Activated naive CD8-positive, alpha-beta T cell (primary cell): ENCODE measurements around the gene FAM114A1.

Experiments used
- H3K27ac Mint-ChIP-seq: one replicate; pipeline ENCODE4 v1.8.0; 2021; ENCODE audit warnings: mixed read lengths
- H3K27me3 Mint-ChIP-seq: one replicate; pipeline ENCODE4 v1.8.0; 2021; ENCODE audit warnings: mixed read lengths
- H3K36me3 Mint-ChIP-seq: one replicate; pipeline ENCODE4 v1.8.0; 2021; ENCODE audit warnings: mixed read lengths
- H3K4me1 Mint-ChIP-seq: one replicate; pipeline ENCODE4 v1.8.0; 2021; ENCODE audit warnings: low read depth, mixed read lengths
- H3K4me3 Mint-ChIP-seq: one replicate; pipeline ENCODE4 v1.8.0; 2021; ENCODE audit warnings: mild to moderate bottlenecking, mixed read lengths
- H3K9me3 Mint-ChIP-seq: one replicate; pipeline ENCODE4 v1.8.0; 2021; ENCODE audit warnings: low read depth, mixed read lengths

FAM114A1 gene

DNA sequence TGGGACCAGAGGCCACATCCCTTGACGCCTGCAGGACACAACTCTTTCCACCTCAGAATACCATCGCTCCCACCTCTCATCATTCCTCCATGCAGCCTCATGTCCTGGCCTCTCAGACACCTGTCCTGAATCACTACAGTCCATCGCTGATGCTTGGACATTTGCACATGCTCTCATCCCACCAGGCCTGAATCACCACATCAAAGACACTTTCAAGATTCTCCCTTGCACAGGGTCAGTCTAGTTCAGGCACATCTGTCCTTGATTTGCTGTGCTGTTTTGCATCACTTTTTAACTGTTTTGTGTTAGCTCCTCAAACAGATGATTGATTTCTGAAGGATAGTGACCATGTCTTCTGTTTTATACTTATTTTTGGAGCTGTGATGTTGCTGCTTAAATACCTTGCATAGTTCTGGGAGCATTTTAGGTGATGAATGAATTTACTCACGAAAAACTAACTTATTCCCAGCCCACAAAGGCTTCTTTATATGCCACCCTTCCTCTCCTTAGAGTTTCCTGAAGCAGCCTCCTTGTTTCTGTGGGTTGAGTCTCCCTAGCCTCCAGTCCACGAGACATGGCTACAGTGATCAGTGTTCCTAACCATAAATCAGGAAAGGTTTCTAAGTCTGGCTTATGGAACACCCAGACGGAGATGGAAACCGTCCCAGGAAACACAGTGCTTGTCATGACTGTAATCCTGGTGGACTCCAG, 2.6 kb downstream of the FAM114A1 start:
- Mint-ChIP-seq H3K36me3 (no peaks in the 10 kb centered on the region), H3K27me3 (peaks cover 14% of the 10 kb centered on the region), H3K27ac (no peak overlapping the region), H3K4me1 (peaks cover 17% of the 10 kb centered on the region), H3K4me3 (no peak overlapping the region), H3K9me3 (no peaks in the 10 kb centered on the region)

DNA sequence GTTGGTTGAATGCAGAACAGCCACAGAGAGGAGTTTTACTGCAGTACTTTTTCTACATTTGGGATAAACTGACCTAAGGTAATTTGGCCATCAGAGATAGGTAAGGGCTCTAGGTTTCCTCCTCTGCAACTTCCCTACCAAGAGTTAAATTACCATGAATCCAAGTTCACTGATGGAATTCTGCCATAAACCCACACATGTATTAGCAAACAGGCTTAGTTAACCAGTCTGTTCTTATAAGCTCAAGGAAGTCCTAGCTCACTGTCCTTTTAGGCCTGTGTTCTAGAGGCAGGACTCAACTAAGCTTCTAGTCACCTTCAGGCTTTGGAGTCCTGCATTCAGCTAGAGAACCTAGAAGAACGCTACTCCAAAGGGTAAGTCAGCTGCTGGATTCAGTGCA, 4.0 kb downstream of the FAM114A1 start:
- Mint-ChIP-seq H3K36me3 (no peaks in the 10 kb centered on the region), H3K4me3 (no peak overlapping the region), H3K4me1 (peaks cover 10% of the 10 kb centered on the region), H3K27me3 (peaks cover 14% of the 10 kb centered on the region), H3K27ac (no peak overlapping the region), H3K9me3 (no peaks in the 10 kb centered on the region)

DNA sequence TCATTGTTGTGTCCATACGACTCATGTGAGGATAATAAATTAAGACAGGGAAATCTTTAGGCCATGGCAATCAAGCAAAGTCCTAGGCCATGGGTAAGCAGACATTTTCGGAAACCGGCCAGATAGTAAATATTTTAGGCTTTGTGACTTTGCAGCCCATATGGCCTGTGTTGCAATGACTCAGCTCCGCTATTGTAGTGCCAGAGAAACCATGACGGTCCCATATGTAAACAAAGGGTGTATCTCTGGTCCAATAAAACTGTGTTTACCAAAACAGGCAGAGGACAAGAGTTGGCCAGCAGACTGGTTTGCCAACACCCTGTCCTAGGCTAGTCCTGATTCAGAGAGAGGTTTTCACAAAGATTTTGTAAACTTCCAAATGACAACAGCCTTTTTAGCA, 5.0 kb downstream of the FAM114A1 start:
- H3K27me3 Mint-ChIP-seq: peaks cover 15% of the 10 kb centered on the region
- no peaks in the 10 kb centered on the region for H3K36me3 Mint-ChIP-seq
- H3K27ac Mint-ChIP-seq: no peak overlapping the region
- H3K9me3 Mint-ChIP-seq: no peaks in the 10 kb centered on the region
- H3K4me1 Mint-ChIP-seq: peaks cover 9% of the 10 kb centered on the region
- H3K4me3 Mint-ChIP-seq: no peak overlapping the region

DNA sequence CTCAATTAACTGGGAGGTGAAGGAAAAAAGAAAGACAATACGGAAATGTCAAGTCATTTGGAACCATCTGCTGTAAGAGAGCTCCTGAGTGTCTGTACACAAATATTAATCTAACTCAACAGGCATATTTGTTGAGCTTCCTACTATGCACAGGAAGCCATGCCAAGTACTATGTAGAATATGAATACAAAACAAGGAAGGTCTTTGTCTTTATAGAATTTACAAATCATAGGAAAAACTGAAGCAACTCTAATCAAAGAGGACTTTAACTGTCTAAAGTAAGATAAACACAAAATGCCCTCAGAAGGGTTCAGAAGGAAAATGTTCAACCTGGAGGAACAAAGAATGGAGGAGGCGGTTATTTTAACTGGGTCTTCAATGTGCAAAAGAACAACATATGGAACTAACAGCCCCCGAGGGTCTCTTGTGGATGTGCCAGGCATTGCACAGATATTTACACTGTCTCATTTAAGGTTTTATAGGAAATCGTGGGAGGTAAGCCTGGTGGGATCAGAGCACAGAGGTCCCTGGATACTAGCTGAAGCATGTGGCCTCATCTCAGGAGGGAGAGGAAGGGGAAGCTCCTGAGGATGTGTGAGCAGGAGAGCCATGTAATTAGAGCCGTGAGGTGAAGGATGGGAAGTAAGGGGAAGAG, 5.8 kb downstream of the FAM114A1 start:
- Mint-ChIP-seq H3K27me3 (peaks cover 14% of the 10 kb centered on the region), H3K4me3 (no peak overlapping the region), H3K27ac (no peak overlapping the region), H3K9me3 (no peaks in the 10 kb centered on the region), H3K4me1 (peaks cover 8% of the 10 kb centered on the region), H3K36me3 (no peaks in the 10 kb centered on the region)

DNA sequence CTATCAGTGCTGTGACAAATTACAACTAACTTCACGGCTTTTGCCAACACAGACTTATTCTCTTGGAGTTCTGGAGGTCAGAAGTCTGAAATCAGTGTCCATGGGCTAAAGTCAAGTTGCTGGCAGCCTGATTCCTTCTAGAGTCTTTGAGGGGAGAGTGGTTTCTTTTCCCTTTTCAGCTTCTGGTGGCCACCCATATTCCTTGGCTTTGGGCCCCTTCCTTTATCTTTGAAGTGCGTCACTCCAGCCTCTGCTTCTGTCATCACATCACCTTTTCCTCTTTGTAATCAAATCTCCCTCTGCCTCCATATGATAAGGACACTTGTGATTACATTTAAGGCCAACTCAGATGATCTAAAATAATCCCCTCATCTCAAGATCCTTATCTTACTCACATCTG, 9.0 kb downstream of the FAM114A1 start:
- no peak overlapping the region for H3K4me3 Mint-ChIP-seq
- no peaks in the 10 kb centered on the region for H3K9me3 Mint-ChIP-seq
- H3K36me3 Mint-ChIP-seq: no peaks in the 10 kb centered on the region
- H3K27ac Mint-ChIP-seq: no peak overlapping the region
- no peaks in the 10 kb centered on the region for H3K4me1 Mint-ChIP-seq
- H3K27me3 Mint-ChIP-seq: peaks cover 8% of the 10 kb centered on the region

DNA sequence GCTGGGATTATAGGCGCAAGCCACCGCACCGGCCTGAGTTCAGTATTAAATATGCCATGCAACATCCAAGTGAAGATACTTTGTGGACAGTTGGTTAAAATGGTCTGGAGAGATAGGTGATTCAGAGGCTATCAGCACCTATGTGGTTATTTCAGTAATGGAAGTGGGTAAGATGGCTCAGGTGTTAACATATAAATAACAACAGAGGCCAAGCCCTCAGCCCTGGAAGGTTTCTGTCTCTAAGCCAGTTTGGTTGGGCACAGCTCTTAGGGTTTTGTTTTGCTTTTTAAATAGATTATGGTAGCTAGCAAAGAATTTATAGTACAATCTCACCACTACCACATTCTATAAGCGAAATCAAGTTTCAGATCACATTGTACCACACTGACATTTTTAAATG, 16.6 kb downstream of the FAM114A1 start:
- no peak overlapping the region for H3K4me3 Mint-ChIP-seq
- H3K27me3 Mint-ChIP-seq: no peaks in the 10 kb centered on the region
- H3K4me1 Mint-ChIP-seq: peaks cover 9% of the 10 kb centered on the region
- no peaks in the 10 kb centered on the region for H3K9me3 Mint-ChIP-seq
- H3K27ac Mint-ChIP-seq: no peak overlapping the region
- no peaks in the 10 kb centered on the region for H3K36me3 Mint-ChIP-seq

DNA sequence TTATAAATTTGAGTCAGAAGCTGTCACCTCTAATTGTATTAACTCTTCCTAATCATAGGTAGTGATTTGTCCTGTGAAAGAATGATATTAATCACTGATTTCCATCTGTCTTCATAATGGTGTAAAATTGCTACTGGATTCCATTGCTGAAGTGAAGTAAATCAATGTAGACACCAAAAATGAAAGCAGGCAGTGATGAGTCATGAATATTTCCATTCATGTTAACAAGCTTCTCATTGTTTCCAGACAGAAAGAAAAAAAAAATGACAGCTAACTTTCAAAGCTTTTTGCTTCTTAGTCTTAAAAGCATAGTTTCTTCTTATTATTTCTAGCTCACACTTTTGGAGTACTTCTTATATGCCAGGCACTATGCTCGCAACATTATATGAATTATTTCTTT, 21.5 kb downstream of the FAM114A1 start:
- peak overlapping the region; percentile 94 for H3K27ac Mint-ChIP-seq
- H3K4me1 Mint-ChIP-seq: peaks cover 25% of the 10 kb centered on the region
- H3K27me3 Mint-ChIP-seq: no peaks in the 10 kb centered on the region
- no peaks in the 10 kb centered on the region for H3K9me3 Mint-ChIP-seq
- H3K36me3 Mint-ChIP-seq: no peaks in the 10 kb centered on the region
- H3K4me3 Mint-ChIP-seq: peak overlapping the region; percentile 67

DNA sequence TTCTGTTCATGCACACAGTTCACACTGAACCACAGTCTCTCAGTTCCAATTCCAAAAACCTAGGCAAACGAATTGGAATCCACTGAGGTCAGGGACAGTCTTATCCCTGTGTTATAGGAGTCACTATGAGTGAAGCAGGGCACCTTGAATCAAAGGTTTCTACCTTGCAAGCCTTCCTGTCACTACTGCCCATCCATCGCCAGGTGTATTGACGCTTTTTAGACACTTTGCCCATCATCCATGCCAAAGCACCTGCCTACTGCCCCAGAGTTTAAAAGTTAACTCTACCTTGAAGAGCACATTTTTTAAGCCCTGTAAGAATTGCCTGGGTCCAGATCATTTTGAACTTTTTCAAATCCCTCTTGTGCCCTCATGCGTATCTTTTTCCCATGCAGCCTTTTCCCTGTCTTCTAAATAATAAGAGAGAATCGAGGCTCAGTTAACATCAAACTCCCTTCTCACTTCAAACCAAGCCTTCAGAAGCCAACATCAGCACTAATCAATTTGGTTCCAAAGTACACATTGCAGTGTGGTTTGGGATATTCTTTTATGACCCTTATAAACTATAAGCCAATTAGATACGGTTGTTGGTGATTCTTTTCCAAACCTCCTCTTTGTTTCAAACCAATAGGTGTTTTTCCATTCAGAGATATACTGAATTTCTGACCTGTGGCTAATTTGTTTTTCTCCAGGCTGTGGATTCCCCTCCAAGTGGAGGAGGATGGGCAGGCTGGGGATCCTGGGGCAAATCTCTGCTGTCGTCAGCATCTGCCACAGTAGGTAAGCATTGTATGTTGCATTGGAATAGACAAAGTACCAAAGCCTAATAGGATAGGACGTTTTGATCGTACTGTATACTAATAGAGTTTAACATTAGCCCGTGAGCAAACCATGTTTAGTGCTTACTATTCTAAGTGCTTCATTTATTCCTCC, 23.7 kb downstream of the FAM114A1 start:
- Mint-ChIP-seq H3K36me3 (no peaks in the 10 kb centered on the region), H3K9me3 (no peaks in the 10 kb centered on the region), H3K4me1 (peaks cover 26% of the 10 kb centered on the region), H3K4me3 (no peak overlapping the region), H3K27me3 (peaks cover 2% of the 10 kb centered on the region), H3K27ac (peak overlapping the region; percentile 77)

DNA sequence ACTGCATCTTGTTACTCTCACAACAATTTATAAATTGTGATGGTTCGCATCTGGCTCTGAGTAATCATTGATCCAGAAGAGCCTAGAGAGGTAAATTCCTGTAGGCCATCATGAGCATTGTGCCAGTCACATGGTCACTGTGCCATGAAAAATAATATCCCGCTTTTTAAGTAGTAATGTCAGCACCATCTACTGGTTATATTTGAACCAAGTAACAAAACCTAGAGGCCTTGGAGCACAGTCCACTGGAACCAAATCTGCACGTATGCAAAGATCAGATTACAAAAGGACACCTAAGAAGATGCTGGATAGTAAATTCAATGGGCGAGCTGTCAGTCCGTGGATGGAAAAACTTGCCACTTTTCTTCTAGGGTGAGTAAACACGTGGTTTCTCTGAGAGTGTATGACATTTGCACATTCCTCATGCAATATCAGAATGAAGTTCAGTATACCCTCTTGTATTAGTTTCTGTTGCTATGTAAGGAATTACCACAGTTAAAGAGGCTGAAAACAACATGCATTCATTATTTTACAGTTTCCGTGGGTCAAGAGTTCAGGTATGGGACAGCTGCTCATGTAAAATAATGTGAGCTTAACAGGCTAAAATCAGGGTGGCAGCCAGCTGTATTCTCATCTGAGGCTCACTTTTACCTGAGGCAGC, 26.8 kb downstream of the FAM114A1 start:
- H3K4me3 Mint-ChIP-seq: no peak overlapping the region
- H3K27me3 Mint-ChIP-seq: peaks cover 4% of the 10 kb centered on the region
- no peaks in the 10 kb centered on the region for H3K36me3 Mint-ChIP-seq
- peaks cover 18% of the 10 kb centered on the region for H3K4me1 Mint-ChIP-seq
- H3K27ac Mint-ChIP-seq: no peak overlapping the region
- H3K9me3 Mint-ChIP-seq: no peaks in the 10 kb centered on the region

DNA sequence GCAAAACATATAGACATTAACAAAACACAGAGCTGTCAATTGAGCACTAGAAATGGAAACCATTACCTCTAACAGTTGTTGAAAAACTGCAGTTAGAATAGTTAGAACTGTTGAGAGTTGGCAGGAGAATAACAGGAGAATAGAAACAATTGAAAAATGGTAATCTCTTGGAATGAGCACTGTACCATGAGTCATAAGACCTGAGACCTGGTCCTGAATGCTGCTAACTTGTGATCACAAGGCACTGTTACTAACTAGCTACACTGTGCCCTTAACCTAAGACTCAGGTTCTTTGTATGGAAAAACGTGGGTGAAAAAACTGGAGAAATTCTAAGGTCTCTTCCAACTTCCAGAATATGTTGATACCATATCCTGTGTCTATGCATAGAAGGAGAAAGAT, 29.3 kb downstream of the FAM114A1 start:
- H3K9me3 Mint-ChIP-seq: no peaks in the 10 kb centered on the region
- peaks cover 6% of the 10 kb centered on the region for H3K27me3 Mint-ChIP-seq
- no peak overlapping the region for H3K4me3 Mint-ChIP-seq
- H3K4me1 Mint-ChIP-seq: peaks cover 4% of the 10 kb centered on the region
- H3K27ac Mint-ChIP-seq: no peak overlapping the region
- H3K36me3 Mint-ChIP-seq: no peaks in the 10 kb centered on the region

DNA sequence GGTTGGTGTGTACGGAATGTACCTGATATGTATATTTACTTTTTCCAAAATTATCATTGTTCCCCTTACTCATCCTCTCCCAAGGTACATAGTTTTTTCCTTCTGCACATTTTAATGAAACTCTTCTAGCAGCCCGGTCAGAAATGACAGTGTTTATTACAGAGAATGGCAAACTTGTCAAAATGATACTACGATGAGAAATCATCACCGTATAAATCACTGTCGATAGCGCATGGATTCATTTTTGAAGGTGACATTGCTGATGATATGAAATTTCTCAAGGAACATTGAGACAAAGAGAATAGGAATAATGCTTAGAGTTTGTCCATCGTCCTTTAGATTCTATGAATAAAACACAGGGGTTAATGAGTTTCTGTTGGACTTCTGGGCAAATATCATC, 30.6 kb downstream of the FAM114A1 start:
- Mint-ChIP-seq H3K4me3 (no peak overlapping the region), H3K4me1 (peaks cover 4% of the 10 kb centered on the region), H3K9me3 (no peaks in the 10 kb centered on the region), H3K36me3 (no peaks in the 10 kb centered on the region), H3K27ac (no peak overlapping the region), H3K27me3 (peaks cover 6% of the 10 kb centered on the region)

DNA sequence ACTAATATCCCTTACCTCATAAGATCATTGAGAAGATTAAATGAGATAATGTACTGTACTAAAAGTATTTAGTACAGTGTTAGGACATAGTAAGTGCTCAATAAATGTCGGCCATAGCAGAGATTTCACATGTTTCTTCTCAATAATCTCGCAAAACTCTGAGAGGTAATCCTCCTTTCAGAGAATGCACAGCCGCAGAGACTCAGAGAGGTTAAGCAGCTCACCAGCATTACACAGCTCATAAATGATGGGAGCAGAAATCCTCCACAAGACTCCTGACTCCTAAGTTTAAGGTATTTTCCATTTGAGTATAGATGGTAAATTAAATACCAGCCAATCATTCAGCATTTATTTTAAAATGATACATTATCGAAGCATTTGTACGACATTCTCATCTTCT, 34.6 kb downstream of the FAM114A1 start:
- Mint-ChIP-seq H3K27ac (no peak overlapping the region), H3K36me3 (no peaks in the 10 kb centered on the region), H3K4me1 (peaks cover 2% of the 10 kb centered on the region), H3K27me3 (peaks cover 4% of the 10 kb centered on the region), H3K4me3 (no peak overlapping the region), H3K9me3 (no peaks in the 10 kb centered on the region)

DNA sequence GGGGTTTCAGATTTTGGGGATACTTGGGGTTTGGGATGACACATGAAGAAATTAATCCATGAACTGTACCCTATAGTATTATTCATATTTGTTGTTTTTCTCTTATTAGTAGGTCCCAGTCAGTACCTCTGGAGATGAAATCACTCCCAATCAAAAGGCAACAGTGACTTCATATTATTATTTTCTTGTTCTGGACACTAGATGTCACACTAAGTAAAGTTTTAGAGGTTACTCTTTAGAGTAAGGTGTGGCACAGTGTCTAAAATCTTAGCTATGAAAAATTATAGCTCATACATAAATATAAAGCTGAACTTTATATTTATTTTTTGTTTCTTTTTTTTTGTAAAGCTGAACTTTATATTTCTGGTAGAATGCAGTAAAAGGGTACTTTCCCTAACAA, 35.1 kb downstream of the FAM114A1 start:
- peaks cover 2% of the 10 kb centered on the region for H3K27me3 Mint-ChIP-seq
- H3K36me3 Mint-ChIP-seq: no peaks in the 10 kb centered on the region
- no peak overlapping the region for H3K4me3 Mint-ChIP-seq
- no peaks in the 10 kb centered on the region for H3K9me3 Mint-ChIP-seq
- peaks cover 2% of the 10 kb centered on the region for H3K4me1 Mint-ChIP-seq
- H3K27ac Mint-ChIP-seq: no peak overlapping the region

DNA sequence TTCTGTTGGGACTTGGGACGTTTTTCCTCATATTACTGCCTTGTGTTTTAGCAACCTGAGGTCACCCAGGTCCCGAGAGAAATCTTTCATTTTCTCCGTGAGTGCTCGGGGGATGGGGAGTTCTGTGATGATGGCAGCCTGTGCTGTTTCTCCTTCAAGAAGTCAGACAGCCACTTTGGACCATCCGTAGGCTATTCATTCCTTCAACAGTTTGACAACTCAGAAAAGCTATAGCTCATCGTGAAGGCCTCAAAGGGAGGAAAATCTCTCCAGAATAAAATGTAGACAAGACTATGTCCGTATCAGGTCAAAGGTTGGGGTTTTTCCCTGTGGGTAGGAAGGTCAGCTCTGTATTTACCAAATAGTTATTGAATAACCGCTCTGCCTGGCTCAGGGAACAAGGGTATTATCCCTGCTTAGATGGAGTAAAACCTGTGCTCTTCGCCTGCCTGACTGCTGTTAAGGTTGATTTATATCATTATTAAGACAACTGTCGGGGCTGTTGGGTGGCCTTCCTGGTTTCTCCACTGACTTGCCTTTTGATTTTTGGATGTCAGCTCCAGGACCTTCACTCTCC, 36.6 kb downstream of the FAM114A1 start:
- Mint-ChIP-seq H3K27me3 (peaks cover 2% of the 10 kb centered on the region), H3K4me3 (no peak overlapping the region), H3K36me3 (no peaks in the 10 kb centered on the region), H3K4me1 (peaks cover 2% of the 10 kb centered on the region), H3K27ac (no peak overlapping the region), H3K9me3 (no peaks in the 10 kb centered on the region)
